OCI-LY7 (cell line): ENCODE measurements around the gene KLB. TPM values are rescaled to one million over a fixed set of nuclear protein-coding genes. Genes with fewer than 3 reads are reported as not detected.

Experiments used
- BruUV-seq: library from RNA; stranded (reverse); fragments of 400-500 nt; replicated peaks from 2 replicates; lab custom pipeline; 2021; lab: Mats Ljungman, UMichigan
- CTCF ChIA-PET: fragments of 300-600 bp; sonication (Branson Sonifier 250); formaldehyde crosslinking; loops from one replicate; lab custom pipeline; 2022; ENCODE audit warnings: antibody characterized with exemption; ENCODE audit not compliant: unreplicated experiment; lab: Charles Lee
- POLR2A ChIA-PET: fragments of 300-600 bp; sonication (Branson Sonifier 250); formaldehyde crosslinking; loops from one replicate; lab custom pipeline; 2022; ENCODE audit warnings: antibody characterized with exemption; lab: Charles Lee
- DNase-seq: peaks from one replicate; pipeline ENCODE4 v3.0.0-alpha.2; 2015; ENCODE audit warnings: low spot score
- H2AFZ ChIP-seq: fragments of 200-600 bp; sonication (generic), shearing (Covaris generic); 2 replicates; pipeline ENCODE4 v1.6.1; 2014; ENCODE audit warnings: mild to moderate bottlenecking, antibody characterized with exemption, low read length, moderate library complexity
- H3K27ac ChIP-seq: fragments of 200-600 bp; sonication (generic); 2 replicates; pipeline ENCODE4 v1.5.1; 2014; ENCODE audit warnings: mixed run types, low read depth, mild to moderate bottlenecking, moderate library complexity, low read length, inconsistent platforms; ENCODE audit not compliant: poor library complexity, severe bottlenecking
- H3K36me3 ChIP-seq: fragments of 200-600 bp; sonication (generic); 2 replicates; pipeline ENCODE4 v1.6.1; 2014; ENCODE audit warnings: mild to moderate bottlenecking, antibody characterized with exemption, low read length, moderate library complexity, mixed read lengths; ENCODE audit not compliant: insufficient read depth
- H3K4me1 ChIP-seq: fragments of 200-600 bp; sonication (generic); 2 replicates; pipeline ENCODE4 v1.5.1; 2014; ENCODE audit warnings: mild to moderate bottlenecking, low read length; ENCODE audit not compliant: insufficient read depth, poor library complexity, severe bottlenecking
- H3K4me2 ChIP-seq: fragments of 200-600 bp; sonication (generic); 2 replicates; pipeline ENCODE4 v1.6.1; 2014; ENCODE audit warnings: mild to moderate bottlenecking, low read length
- H3K4me3 ChIP-seq: fragments of 200-600 bp; sonication (generic); 2 replicates; pipeline ENCODE4 v1.5.1; 2014; ENCODE audit warnings: mild to moderate bottlenecking, low read depth, low read length; ENCODE audit not compliant: poor library complexity, severe bottlenecking
- H3K79me2 ChIP-seq: fragments of 200-600 bp; sonication (generic); 2 replicates; pipeline ENCODE4 v1.6.1; 2016; ENCODE audit warnings: low read depth, mild to moderate bottlenecking, low read length, moderate library complexity, mixed read lengths; ENCODE audit not compliant: insufficient read depth
- H3K9me2 ChIP-seq: fragments of 200-600 bp; sonication (generic); 2 replicates; pipeline ENCODE4 v1.6.1; 2016; ENCODE audit warnings: mild to moderate bottlenecking, low read length, mixed read lengths; ENCODE audit not compliant: insufficient read depth
- H3K9me3 ChIP-seq: fragments of 200-600 bp; sonication (generic); 2 replicates; pipeline ENCODE4 v1.6.1; 2014; ENCODE audit warnings: mild to moderate bottlenecking, mixed run types, low read length, mixed read lengths
- H4K20me1 ChIP-seq: fragments of 200-600 bp; sonication (generic); 2 replicates; pipeline ENCODE4 v1.6.1; 2014; ENCODE audit warnings: mild to moderate bottlenecking, antibody characterized with exemption, low read length, moderate library complexity, mixed read lengths; ENCODE audit not compliant: insufficient read depth
- EZH2phosphoT487 ChIP-seq: fragments of 200-600 bp; sonication (generic); IDR thresholded peaks from 2 replicates; pipeline ENCODE4 v1.6.1; 2018; ENCODE audit warnings: low read depth, borderline replicate concordance, mild to moderate bottlenecking, mixed run types, antibody characterized with exemption, low read length, moderate library complexity, mixed read lengths
- intact Hi-C: fragments of 100-400 bp; cut with micrococcal nuclease; formaldehyde crosslinking; loops from one replicate; pipeline ENCODE4 v1.10.0; 2022; ENCODE audit not compliant: unreplicated experiment
- total RNA-seq, 2 experiments: library from RNA; depleted of rRNA in 1 of 2; stranded (reverse); fragments of >200 nt in 1 of 2; shearing (Covaris generic) in 1 of 2; gene quantifications; 2 replicates each; pipeline ENCODE4 v1.2.3, GENCODE V29; 2014 to 2022
- TF ChIP-seq, protein P1 (sequence below): fragments of 200-600 bp; sonication (generic); conservative IDR thresholded peaks from 2 replicates; pipeline ENCODE4 v1.5.1; 2014; ENCODE audit warnings: mild to moderate bottlenecking, antibody characterized with exemption, low read length, moderate library complexity, mixed read lengths

KLB gene
- total RNA-seq, 2 experiments from 2014 or later, result not detected

DNA sequence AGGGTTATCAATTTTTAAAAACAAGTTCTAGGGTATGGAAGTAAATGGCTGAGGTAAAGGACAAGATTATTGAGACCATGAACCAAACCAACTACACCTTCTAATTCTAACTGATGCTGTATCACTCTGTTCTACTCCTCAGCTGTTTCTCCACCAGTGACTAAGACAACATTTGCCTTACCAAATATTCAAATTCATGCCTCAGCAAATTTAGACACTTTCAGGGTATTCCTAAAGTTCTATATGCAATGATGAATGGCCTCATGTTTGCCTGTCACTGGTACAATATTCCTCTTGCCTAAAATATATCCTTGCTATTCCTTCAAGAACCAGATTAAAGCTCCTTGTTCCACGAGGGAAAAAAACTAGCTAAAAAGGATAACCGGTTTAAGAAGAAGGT, 47.0 kb downstream of the KLB start:
- peaks cover 55% of the 10 kb centered on the region for H3K79me2 ChIP-seq
- no peaks in the 10 kb centered on the region for H3K9me2 ChIP-seq
- no peak overlapping the region for H3K27ac ChIP-seq
- POLR2A ChIA-PET, result interaction anchor here (0.6 to 1.4 kb wide), 5 partner anchors 12 to 1562 kb away, joined by 3 to 6 read pairs (median 3); no protein-coding TSS in a partner anchor
- BruUV-seq, result no TSS peak
- CTCF ChIA-PET, result no interaction called here
- H2AFZ ChIP-seq, result no peak overlapping the region
- H3K4me2 ChIP-seq, result no peak overlapping the region
- no peak overlapping the region for H3K4me3 ChIP-seq
- peaks cover 96% of the 10 kb centered on the region for H3K36me3 ChIP-seq
- no peak for TF ChIP-seq EZH2phosphoT487
- TF ChIP-seq, protein P1, sequence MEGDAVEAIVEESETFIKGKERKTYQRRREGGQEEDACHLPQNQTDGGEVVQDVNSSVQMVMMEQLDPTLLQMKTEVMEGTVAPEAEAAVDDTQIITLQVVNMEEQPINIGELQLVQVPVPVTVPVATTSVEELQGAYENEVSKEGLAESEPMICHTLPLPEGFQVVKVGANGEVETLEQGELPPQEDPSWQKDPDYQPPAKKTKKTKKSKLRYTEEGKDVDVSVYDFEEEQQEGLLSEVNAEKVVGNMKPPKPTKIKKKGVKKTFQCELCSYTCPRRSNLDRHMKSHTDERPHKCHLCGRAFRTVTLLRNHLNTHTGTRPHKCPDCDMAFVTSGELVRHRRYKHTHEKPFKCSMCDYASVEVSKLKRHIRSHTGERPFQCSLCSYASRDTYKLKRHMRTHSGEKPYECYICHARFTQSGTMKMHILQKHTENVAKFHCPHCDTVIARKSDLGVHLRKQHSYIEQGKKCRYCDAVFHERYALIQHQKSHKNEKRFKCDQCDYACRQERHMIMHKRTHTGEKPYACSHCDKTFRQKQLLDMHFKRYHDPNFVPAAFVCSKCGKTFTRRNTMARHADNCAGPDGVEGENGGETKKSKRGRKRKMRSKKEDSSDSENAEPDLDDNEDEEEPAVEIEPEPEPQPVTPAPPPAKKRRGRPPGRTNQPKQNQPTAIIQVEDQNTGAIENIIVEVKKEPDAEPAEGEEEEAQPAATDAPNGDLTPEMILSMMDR, result no peak
- intact Hi-C loops, result loop anchor here (10.0 kb wide), 1 partner anchor 689 kb away; no protein-coding TSS in a partner anchor
- H4K20me1 ChIP-seq, result peaks cover 48% of the 10 kb centered on the region
- no peaks in the 10 kb centered on the region for H3K9me3 ChIP-seq
- H3K4me1 ChIP-seq, result peaks cover 28% of the 10 kb centered on the region
- no peak for DNase-seq

DNA sequence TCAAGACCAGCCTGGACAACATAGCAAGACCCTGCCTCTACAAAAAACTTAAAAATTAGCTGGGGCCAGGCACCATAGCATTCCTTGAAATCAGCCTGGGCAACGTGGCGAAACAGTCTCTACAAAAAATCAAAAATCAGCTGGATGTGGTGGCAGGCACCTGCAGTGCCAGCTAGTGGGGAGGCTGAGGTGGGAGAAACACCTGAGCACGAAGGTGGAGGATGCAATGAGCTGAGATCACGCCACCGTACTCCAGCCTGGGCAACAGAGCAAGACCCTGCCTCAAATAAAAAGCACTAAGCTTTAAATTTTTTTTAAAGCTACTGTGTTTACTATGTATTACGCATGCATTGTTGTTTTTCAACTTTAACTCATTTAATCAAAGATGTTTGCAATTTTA, 48.8 kb downstream of the KLB start:
- BruUV-seq, result no TSS peak
- CTCF ChIA-PET, result interaction anchor here (0.6 kb wide), 2 partner anchors 18 to 28 kb away, joined by 3 read pairs; no protein-coding TSS in a partner anchor
- TF ChIP-seq, protein P1, result 0 out of 2 replicates have a peak, but pooled peaks have one; percentile 16
- no peak for TF ChIP-seq EZH2phosphoT487
- no peaks in the 10 kb centered on the region for H3K9me2 ChIP-seq
- H3K9me3 ChIP-seq, result no peaks in the 10 kb centered on the region
- H3K4me1 ChIP-seq, result peaks cover 33% of the 10 kb centered on the region
- no peak overlapping the region for H3K27ac ChIP-seq
- peaks cover 81% of the 10 kb centered on the region for H3K36me3 ChIP-seq
- peak overlapping the region; percentile 83 for H3K4me2 ChIP-seq
- H2AFZ ChIP-seq, result no peak overlapping the region
- peaks cover 47% of the 10 kb centered on the region for H4K20me1 ChIP-seq
- intact Hi-C loops, result loop anchor here (5.0 to 10.0 kb wide), 3 partner anchors 93 to 752 kb away; no protein-coding TSS in a partner anchor
- no peak for DNase-seq
- peaks cover 68% of the 10 kb centered on the region for H3K79me2 ChIP-seq
- POLR2A ChIA-PET, result interaction anchor here (0.6 to 1.5 kb wide), 5 partner anchors 14 to 148 kb away, joined by 3 to 5 read pairs (median 3); no protein-coding TSS in a partner anchor
- H3K4me3 ChIP-seq, result peak overlapping the region; percentile 82
